GM13976 (cell line): ENCODE measurements around the gene TMCO4.

Source experiments
- DNase-seq: peaks from one replicate; pipeline ENCODE4 v3.0.0; 2012; ENCODE audit warnings: low spot score
- CTCF ChIP-seq: IDR thresholded peaks from 2 replicates; pipeline ENCODE4 v1.5.1; 2012; ENCODE audit warnings: borderline replicate concordance, mild to moderate bottlenecking; ENCODE audit not compliant: insufficient read depth; ENCODE audit errors: extremely low read depth, missing control alignments, control extremely low read depth
- in situ Hi-C: fragments of 300-500 bp; cut with MboI; formaldehyde crosslinking; loops from one replicate; pipeline ENCODE4 v1.12.0; 2022; ENCODE audit warnings: low sequenced_read_pairs, mixed read lengths, inconsistent platforms; ENCODE audit not compliant: unreplicated experiment

Gene TMCO4

GRCh38 chr1:19730793-19731192 lies 68.9 kb downstream of the TMCO4 start:
- no peak for TF ChIP-seq CTCF
- no peak for DNase-seq
- in situ Hi-C loops: no loop called here

DNA sequence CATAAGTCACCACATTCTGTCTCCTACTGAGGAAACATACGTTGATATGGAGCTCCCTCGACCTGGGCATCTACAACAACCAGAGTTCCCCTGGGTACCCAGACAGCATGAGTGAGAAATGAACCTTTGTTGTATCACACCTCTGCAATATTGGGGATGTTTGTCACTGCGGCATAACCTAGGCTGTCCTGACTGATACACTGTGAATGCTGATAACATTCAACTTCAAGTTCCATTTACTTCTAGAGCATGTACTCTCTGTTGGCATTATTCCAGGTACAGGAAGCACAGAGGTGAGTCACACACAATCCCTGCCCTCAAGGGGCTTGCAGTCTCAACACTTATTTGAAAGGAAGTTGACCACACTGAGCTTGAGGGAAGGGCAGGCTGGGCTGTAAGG lies 69.5 kb downstream of the TMCO4 start:
- no peak for DNase-seq
- in situ Hi-C loops: no loop called here
- no peak for TF ChIP-seq CTCF

DNA sequence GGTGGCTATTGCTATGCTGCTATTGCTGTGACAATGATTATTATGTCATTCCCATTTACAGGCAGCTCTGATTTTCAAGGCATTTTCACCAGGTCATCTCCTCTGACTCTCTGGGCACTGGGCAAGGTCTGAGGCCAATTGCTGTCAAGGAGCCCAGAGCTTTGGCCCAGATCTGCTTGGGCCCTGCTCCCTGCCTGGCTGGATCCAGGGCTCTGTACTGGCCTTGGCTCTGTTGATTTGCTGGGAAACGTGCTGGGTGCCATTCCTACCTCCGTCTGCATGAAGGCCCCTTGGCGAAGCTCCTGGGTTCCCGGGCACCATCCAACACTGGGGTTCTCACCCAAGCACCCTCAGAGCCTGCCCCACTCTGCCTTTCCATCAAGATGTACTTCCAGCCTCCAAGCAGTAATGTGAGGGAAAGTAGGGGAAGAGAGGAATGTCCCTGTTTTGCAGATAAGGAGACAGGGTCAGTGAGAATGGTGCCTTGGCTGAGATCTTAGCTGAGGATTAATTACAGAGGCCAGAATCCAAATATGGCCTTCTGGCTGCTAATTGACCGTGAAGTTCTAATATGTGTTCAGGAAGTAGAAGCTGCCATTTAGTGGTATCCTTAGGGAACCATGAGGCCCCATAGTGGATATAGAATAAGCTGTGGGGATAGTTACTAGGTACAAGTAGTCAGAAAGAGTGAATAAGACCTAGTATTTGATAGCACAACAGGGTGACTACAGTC lies 71.1 kb downstream of the TMCO4 start:
- TF ChIP-seq CTCF: no peak
- in situ Hi-C loops: no loop called here
- no peak for DNase-seq

GRCh38 chr1:19725606-19726005 lies 74.1 kb downstream of the TMCO4 start:
- TF ChIP-seq CTCF: no peak
- no peak for DNase-seq
- in situ Hi-C loops: no loop called here

DNA sequence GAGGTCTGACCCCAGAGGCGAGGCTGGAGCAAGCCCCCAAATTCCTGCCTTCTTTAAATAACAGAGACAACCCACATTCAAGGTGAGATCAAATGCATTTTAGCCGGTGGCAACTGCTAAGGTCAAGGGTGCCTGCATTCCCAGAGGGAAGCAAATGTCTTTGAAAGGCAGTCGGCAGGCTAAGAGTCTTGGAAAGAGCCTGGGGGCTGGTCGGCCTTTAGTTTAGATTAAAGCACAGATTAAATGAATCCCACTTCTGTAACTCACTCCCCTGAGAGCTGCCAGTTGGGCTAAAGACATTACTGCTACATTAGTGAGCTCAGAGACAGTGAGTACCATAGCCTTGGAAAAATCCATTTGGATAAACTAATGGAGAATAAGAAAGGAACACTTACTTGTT lies 75.8 kb downstream of the TMCO4 start:
- no peak for DNase-seq
- in situ Hi-C loops: no loop called here
- TF ChIP-seq CTCF: no peak

DNA sequence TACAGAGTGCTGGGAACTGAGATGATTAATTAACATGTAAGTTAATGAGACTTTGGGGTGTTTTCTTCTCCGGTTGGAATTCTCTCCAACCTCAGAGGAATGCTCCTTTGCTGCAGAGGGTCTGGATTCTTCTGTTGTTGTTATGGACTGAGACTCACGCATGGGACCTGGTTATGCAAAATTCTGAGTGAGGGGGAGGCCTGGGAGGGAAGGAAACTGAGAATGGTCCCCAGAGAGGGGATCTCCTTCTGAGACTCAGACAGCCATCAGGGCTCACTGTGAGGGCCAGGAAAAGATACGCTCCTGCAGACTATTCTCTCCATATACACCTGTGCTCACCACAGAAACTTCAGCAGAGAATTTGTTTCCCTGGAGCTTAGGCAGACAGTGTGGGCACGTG lies 78.7 kb downstream of the TMCO4 start:
- DNase-seq: no peak
- TF ChIP-seq CTCF: no peak
- in situ Hi-C loops: no loop called here
